ENCODE results near the gene CABP5. TPM values are rescaled to one million over a fixed set of nuclear protein-coding genes. Genes with fewer than 3 reads are reported as not detected.

Gene CABP5
- total RNA-seq, 1 experiment from 2014 or later: not detected

DNA sequence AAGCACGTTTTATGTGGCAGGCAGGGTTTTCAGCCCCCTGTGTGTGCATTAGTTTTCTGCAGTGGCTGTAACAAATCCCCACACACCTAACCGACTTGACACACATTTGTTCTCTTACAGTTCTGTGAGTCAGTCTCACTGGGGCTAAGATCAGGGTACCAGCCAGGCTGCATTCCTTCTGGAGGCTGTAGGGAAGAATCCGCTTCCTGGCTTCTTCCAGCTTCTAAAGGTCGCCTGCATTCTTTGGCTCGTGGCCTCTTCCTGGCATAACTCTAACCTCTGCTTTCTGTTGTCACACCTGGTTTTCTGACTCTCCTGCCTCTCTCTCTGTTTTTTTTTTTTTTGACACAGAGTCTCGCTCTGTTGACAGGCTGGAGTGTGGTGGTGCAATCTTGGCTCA, 43.0 kb downstream of the CABP5 start:
- no peak overlapping the region for H3T11ph ChIP-seq (ENCODE audit: low read length)
- H3K27ac ChIP-seq (ENCODE audit: insufficient read length, low read depth, low read length): no peak overlapping the region
- Mint-ChIP-seq H3K27me3 (ENCODE audit: low read depth) (peaks cover 3% of the 10 kb centered on the region; the same call in 1 of the 2 replicates), H3K9me3 (peaks cover 7 to 12% of the 10 kb centered on the region in 2 experiments; a peak in 4 of 5 replicates), H3K4me3 (no peak overlapping the region), H3K36me3 (ENCODE audit: insufficient read depth in 1 of 3, low read depth in 3 of 3) (no peaks in the 10 kb centered on the region; a peak in 1 of 7 replicates), H3K4me1 (peaks cover 5 to 6% of the 10 kb centered on the region in 2 experiments), H3K27ac (no peak overlapping the region)
- H3K4me2 ChIP-seq (ENCODE audit: insufficient read depth, insufficient read length, low read length): no peak overlapping the region
- no peaks in the 10 kb centered on the region for H3K23me2 ChIP-seq (ENCODE audit: insufficient read length, low read depth, low read length, poor library complexity, severe bottlenecking)
- no peaks in the 10 kb centered on the region for H3K79me2 ChIP-seq (ENCODE audit: insufficient read depth, low read length)
- H4K91ac ChIP-seq (ENCODE audit: insufficient read length, low read depth, low read length): no peak overlapping the region
- no peak overlapping the region for H2AK5ac ChIP-seq (ENCODE audit: insufficient read length, low read length)
- no peak overlapping the region for H4K8ac ChIP-seq (replicated peaks; ENCODE audit: insufficient read length, low read depth, low read length)
- H3K14ac ChIP-seq (ENCODE audit: insufficient read depth, low read length): no peak overlapping the region
- H3K18ac ChIP-seq (ENCODE audit: insufficient read length, low read depth, low read length): no peak overlapping the region
- no peak overlapping the region for H2BK20ac ChIP-seq (ENCODE audit: low read depth, low read length, poor library complexity, severe bottlenecking)
- H2AFZ ChIP-seq (ENCODE audit: low read length): no peak overlapping the region
- H3K23ac ChIP-seq (ENCODE audit: insufficient read length, low read depth, low read length): no peak overlapping the region
- H4K20me1 ChIP-seq (ENCODE audit: control insufficient read depth, insufficient read depth, insufficient read length): no peaks in the 10 kb centered on the region
- no peak for DNase-seq
- H3K56ac ChIP-seq (ENCODE audit: insufficient read length, low read depth, low read length): no peak overlapping the region
- no peak overlapping the region for H4K5ac ChIP-seq (ENCODE audit: insufficient read length, low read depth, low read length)
- no peak overlapping the region for H3K4ac ChIP-seq (ENCODE audit: low read depth, low read length)
- H2BK12ac ChIP-seq (ENCODE audit: insufficient read length, low read depth, low read length): no peak overlapping the region
- H2BK120ac ChIP-seq (ENCODE audit: low read depth, low read length, poor library complexity, severe bottlenecking): no peak overlapping the region
- no peaks in the 10 kb centered on the region for H3K79me1 ChIP-seq (ENCODE audit: insufficient read depth, low read depth, low read length, poor library complexity, severe bottlenecking)
- no peaks in the 10 kb centered on the region for H3K9me3 ChIP-seq (ENCODE audit: control insufficient read depth, low read depth, low read length)
- H2BK5ac ChIP-seq (ENCODE audit: insufficient read length, low read length): no peak overlapping the region
- WGBS (ENCODE audit: extremely low coverage, insufficient read length, low lambda C conversion rate): no CpG with 5 or more reads among the region's 6 CpGs
- TF ChIP-seq CTCF (conservative IDR thresholded peaks at IDR 0.05): no peak
- H3K9ac ChIP-seq (ENCODE audit: extremely low read depth, insufficient read length, low read length): no peak overlapping the region
- H3K4me1 ChIP-seq (ENCODE audit: insufficient read depth, low read length): no peaks in the 10 kb centered on the region
- H2BK15ac ChIP-seq (ENCODE audit: low read depth, low read length): no peak overlapping the region
- H3K27me3 ChIP-seq (ENCODE audit: insufficient read depth, low read length): no peaks in the 10 kb centered on the region
